Measurements from ENCODE around the gene ZNF524.

The ZNF524 gene

DNA sequence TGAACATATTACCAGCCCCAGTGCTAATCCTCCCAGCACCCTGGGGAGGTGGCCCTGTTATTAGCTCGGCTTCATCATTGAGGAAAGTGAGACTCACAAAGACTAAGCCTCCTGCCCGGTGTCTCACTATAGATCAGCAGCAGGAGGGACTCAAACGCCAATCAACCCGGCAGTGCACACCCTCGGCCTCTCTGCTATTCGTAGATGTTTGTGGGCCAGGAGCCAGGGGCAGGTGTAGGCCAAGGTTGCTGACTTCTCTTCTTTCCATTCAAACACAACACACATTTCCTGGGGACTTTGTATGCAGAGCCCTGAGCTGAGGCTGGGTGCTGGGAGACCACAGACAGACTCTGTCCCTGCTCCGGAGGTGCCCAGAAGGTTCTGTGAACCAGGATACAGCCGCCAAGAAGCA is 45.3 kb upstream of the ZNF524 start:
- no peak for DNase-seq
- Histone ChIP-seq H3K4me3 (ENCODE audit: low read depth in 1 of 2, low read length in 2 of 2) (no peak overlapping the region), H3K36me3 (ENCODE audit: insufficient read depth, low read length) (no peaks in the 10 kb centered on the region)

DNA sequence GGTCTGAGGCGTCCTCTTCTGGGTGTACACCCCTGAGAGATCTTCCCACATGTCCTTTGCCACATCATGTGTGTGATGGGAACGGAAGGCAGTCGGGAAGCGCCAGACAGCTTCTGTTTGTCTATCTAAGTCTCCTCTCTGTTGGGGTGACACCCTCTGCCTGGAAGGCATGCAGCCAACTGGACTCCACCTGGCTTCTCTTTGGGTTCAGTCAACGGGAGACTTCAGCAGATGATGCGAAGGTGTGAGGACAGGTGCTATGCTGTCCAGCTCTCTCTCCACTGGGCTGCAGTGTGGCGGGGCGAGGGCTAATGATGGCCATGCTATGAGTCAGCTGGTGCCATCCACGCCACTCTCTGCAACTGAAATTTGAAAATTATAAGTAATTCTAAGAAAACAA is 40.4 kb upstream of the ZNF524 start:
- Histone ChIP-seq H3K4me3 (ENCODE audit: low read depth in 1 of 2, low read length in 2 of 2) (no peak overlapping the region), H3K9ac (ENCODE audit: low read depth, low read length) (no peak overlapping the region), H3K27me3 (ENCODE audit: insufficient read depth, low read length, poor library complexity) (no peaks in the 10 kb centered on the region), H3K9me3 (ENCODE audit: insufficient read depth, low read length, severe bottlenecking) (no peaks in the 10 kb centered on the region), H3K79me2 (ENCODE audit: insufficient read depth, low read length) (no peaks in the 10 kb centered on the region), H3K36me3 (ENCODE audit: insufficient read depth, low read length) (no peaks in the 10 kb centered on the region), H4K20me1 (ENCODE audit: insufficient read depth, low read length) (no peaks in the 10 kb centered on the region), H3K4me2 (ENCODE audit: insufficient read depth, low read length) (no peak overlapping the region), H3K27ac (ENCODE audit: low read length) (no peak overlapping the region), H3K4me1 (ENCODE audit: insufficient read depth, low read length) (no peaks in the 10 kb centered on the region), H2AFZ (ENCODE audit: low read depth, low read length) (no peak overlapping the region)
- no peak for DNase-seq
- no peak for TF ChIP-seq EZH2 (IDR thresholded peaks at IDR 0.05; ENCODE audit: borderline replicate concordance, low read depth, low read length, severe bottlenecking)
- TF ChIP-seq, protein P1, sequence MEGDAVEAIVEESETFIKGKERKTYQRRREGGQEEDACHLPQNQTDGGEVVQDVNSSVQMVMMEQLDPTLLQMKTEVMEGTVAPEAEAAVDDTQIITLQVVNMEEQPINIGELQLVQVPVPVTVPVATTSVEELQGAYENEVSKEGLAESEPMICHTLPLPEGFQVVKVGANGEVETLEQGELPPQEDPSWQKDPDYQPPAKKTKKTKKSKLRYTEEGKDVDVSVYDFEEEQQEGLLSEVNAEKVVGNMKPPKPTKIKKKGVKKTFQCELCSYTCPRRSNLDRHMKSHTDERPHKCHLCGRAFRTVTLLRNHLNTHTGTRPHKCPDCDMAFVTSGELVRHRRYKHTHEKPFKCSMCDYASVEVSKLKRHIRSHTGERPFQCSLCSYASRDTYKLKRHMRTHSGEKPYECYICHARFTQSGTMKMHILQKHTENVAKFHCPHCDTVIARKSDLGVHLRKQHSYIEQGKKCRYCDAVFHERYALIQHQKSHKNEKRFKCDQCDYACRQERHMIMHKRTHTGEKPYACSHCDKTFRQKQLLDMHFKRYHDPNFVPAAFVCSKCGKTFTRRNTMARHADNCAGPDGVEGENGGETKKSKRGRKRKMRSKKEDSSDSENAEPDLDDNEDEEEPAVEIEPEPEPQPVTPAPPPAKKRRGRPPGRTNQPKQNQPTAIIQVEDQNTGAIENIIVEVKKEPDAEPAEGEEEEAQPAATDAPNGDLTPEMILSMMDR (IDR thresholded peaks at IDR 0.05; ENCODE audit: borderline replicate concordance, extremely low read depth, low read length, poor library complexity, severe bottlenecking), result no peak
- ATAC-seq (ENCODE audit: insufficient read depth, low read depth), result no peak

More for the DNA sequence above, 45.3 kb upstream of the ZNF524 start:
- no peak overlapping the region for H2AFZ ChIP-seq (ENCODE audit: low read depth, low read length)
- no peaks in the 10 kb centered on the region for H3K9me3 ChIP-seq (ENCODE audit: insufficient read depth, low read length, severe bottlenecking)
- no peak overlapping the region for H3K9ac ChIP-seq (ENCODE audit: low read depth, low read length)
- no peaks in the 10 kb centered on the region for H3K79me2 ChIP-seq (ENCODE audit: insufficient read depth, low read length)
- no peak overlapping the region for H3K4me2 ChIP-seq (ENCODE audit: insufficient read depth, low read length)
- TF ChIP-seq, protein P1 (IDR thresholded peaks at IDR 0.05; ENCODE audit: borderline replicate concordance, extremely low read depth, low read length, poor library complexity, severe bottlenecking), result no peak
- TF ChIP-seq EZH2 (IDR thresholded peaks at IDR 0.05; ENCODE audit: borderline replicate concordance, low read depth, low read length, severe bottlenecking), result no peak
- H3K4me1 ChIP-seq (ENCODE audit: insufficient read depth, low read length), result no peaks in the 10 kb centered on the region
- no peak overlapping the region for H3K27ac ChIP-seq (ENCODE audit: low read length)
- no peaks in the 10 kb centered on the region for H4K20me1 ChIP-seq (ENCODE audit: insufficient read depth, low read length)
- no peak for ATAC-seq (ENCODE audit: insufficient read depth, low read depth)
- no peaks in the 10 kb centered on the region for H3K27me3 ChIP-seq (ENCODE audit: insufficient read depth, low read length, poor library complexity)

DNA sequence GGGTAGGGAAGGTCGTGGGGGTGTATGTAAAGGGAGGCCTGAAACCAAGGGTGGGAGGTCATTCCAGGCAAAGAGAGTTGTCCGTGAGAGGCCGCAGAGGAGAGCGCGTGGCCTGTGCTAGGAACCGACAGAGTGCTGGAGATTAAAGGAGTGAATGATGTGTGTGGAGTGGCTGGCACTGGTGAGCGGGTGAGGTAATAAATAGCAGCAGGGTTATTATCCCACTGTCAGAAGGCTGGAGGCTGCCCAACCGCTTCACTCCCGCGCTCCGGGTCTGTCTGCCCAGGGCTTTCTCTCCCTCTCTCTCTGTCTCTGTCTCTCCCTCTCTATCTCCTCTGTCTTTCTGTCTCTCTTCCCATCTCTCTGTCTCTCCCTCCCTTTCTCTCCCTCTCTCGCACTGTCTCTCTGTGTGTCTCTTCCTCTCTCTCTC is 36.8 kb upstream of the ZNF524 start:
- no peak overlapping the region for H2AFZ ChIP-seq (ENCODE audit: low read depth, low read length)
- H3K4me2 ChIP-seq (ENCODE audit: insufficient read depth, low read length), result no peak overlapping the region
- H3K4me1 ChIP-seq (ENCODE audit: insufficient read depth, low read length), result no peaks in the 10 kb centered on the region
- H3K9me3 ChIP-seq (ENCODE audit: insufficient read depth, low read length, severe bottlenecking), result no peaks in the 10 kb centered on the region
- DNase-seq (no peak), ATAC-seq (ENCODE audit: insufficient read depth, low read depth) (no peak)
- no peak overlapping the region for H3K9ac ChIP-seq (ENCODE audit: low read depth, low read length)
- H3K27me3 ChIP-seq (ENCODE audit: insufficient read depth, low read length, poor library complexity), result no peaks in the 10 kb centered on the region
- no peaks in the 10 kb centered on the region for H4K20me1 ChIP-seq (ENCODE audit: insufficient read depth, low read length)
- TF ChIP-seq, protein P1 (IDR thresholded peaks at IDR 0.05; ENCODE audit: borderline replicate concordance, extremely low read depth, low read length, poor library complexity, severe bottlenecking), result no peak
- no peak overlapping the region for H3K4me3 ChIP-seq (ENCODE audit: low read depth in 1 of 2, low read length in 2 of 2)
- no peak overlapping the region for H3K27ac ChIP-seq (ENCODE audit: low read length)
- no peaks in the 10 kb centered on the region for H3K79me2 ChIP-seq (ENCODE audit: insufficient read depth, low read length)
- no peaks in the 10 kb centered on the region for H3K36me3 ChIP-seq (ENCODE audit: insufficient read depth, low read length)

DNA sequence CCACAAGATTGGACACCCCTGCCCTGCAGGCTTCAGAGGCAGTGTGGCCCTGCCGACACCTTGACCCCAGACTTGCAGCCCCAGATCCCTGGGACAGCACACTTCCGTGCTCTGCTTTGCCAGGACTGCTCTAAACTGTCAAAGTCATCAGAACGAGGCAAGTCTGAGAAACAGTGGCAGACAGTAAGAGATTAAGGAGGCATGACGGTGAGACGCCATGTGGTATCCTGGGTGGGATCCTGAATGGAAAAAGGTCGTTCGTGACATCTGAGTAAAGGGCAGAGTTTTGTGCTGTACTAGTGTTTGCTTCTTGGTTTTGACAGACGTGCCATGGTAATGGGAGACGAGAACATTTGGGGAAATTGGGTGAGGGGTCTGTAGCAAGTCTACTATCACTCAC is 33.3 kb upstream of the ZNF524 start:
- H3K79me2 ChIP-seq (ENCODE audit: insufficient read depth, low read length), result no peaks in the 10 kb centered on the region
- H4K20me1 ChIP-seq (ENCODE audit: insufficient read depth, low read length), result no peaks in the 10 kb centered on the region
- no peak overlapping the region for H3K4me3 ChIP-seq (ENCODE audit: low read depth in 1 of 2, low read length in 2 of 2)
- ATAC-seq (ENCODE audit: insufficient read depth, low read depth) (no peak), DNase-seq (no peak)
- no peak overlapping the region for H2AFZ ChIP-seq (ENCODE audit: low read depth, low read length)
- no peak overlapping the region for H3K4me2 ChIP-seq (ENCODE audit: insufficient read depth, low read length)
- no peaks in the 10 kb centered on the region for H3K36me3 ChIP-seq (ENCODE audit: insufficient read depth, low read length)
- no peaks in the 10 kb centered on the region for H3K9me3 ChIP-seq (ENCODE audit: insufficient read depth, low read length, severe bottlenecking)
- no peaks in the 10 kb centered on the region for H3K27me3 ChIP-seq (ENCODE audit: insufficient read depth, low read length, poor library complexity)
- H3K27ac ChIP-seq (ENCODE audit: low read length), result no peak overlapping the region
- TF ChIP-seq, protein P1 (IDR thresholded peaks at IDR 0.05; ENCODE audit: borderline replicate concordance, extremely low read depth, low read length, poor library complexity, severe bottlenecking), result no peak
- no peak for TF ChIP-seq EZH2 (IDR thresholded peaks at IDR 0.05; ENCODE audit: borderline replicate concordance, low read depth, low read length, severe bottlenecking)
- no peak overlapping the region for H3K9ac ChIP-seq (ENCODE audit: low read depth, low read length)
- H3K4me1 ChIP-seq (ENCODE audit: insufficient read depth, low read length), result no peaks in the 10 kb centered on the region

Measured in DND-41 (cell line).